Right atrium auricular region (tissue), 2 donors: ENCODE measurements around the gene OLFM2. TPM values are rescaled to one million over a fixed set of nuclear protein-coding genes. Genes with fewer than 3 reads are reported as not detected.

ENCODE experiments used
- DNase-seq: peaks from one replicate; pipeline ENCODE4 v3.0.0-alpha.2; 2019; ENCODE audit warnings: low spot score
- H3K27ac ChIP-seq, 2 donors: fragments of 200-600 bp; sonication (generic); 1 replicate in 1 of 2; 2 replicates in 1 of 2; pipeline ENCODE4 v1.5.1; 2016 to 2019
- H3K27me3 ChIP-seq, 2 donors: fragments of 200-600 bp; sonication (generic); one replicate each; pipeline versions ENCODE4 v1.5.1 to v1.6.0; 2017 to 2019
- H3K36me3 ChIP-seq: fragments of 200-600 bp; sonication (generic); one replicate; pipeline ENCODE4 v1.5.1; 2016
- H3K4me1 ChIP-seq, 2 donors: fragments of 200-600 bp; sonication (generic); one replicate each; pipeline versions ENCODE4 v1.5.1 to v1.6.0; 2017 to 2019
- H3K4me3 ChIP-seq, 2 donors: fragments of 200-600 bp; sonication (generic); 1 replicate in 1 of 2; 2 replicates in 1 of 2; pipeline ENCODE4 v1.5.1; 2017 to 2019; ENCODE audit warnings: mild to moderate bottlenecking in 1 of 2, moderate library complexity in 1 of 2
- H3K9me3 ChIP-seq, 2 donors: fragments of 200-600 bp; sonication (generic); one replicate each; pipeline ENCODE4 v1.5.1; 2019
- CTCF ChIP-seq, 2 donors: fragments of 200-600 bp; sonication (generic); IDR thresholded peaks; one replicate each; pipeline ENCODE4 v1.5.1; 2019; ENCODE audit warnings: antibody characterized with exemption in 2 of 2
- total RNA-seq, 2 donors: library from RNA; depleted of rRNA; stranded (reverse); fragments of >200 nt; gene quantifications; one replicate each; pipeline ENCODE4 v1.1.0, GENCODE V29; 2016

OLFM2 gene
- total RNA-seq, 2 donors from 2014 or later, result 1.4 to 3.5 TPM

DNA sequence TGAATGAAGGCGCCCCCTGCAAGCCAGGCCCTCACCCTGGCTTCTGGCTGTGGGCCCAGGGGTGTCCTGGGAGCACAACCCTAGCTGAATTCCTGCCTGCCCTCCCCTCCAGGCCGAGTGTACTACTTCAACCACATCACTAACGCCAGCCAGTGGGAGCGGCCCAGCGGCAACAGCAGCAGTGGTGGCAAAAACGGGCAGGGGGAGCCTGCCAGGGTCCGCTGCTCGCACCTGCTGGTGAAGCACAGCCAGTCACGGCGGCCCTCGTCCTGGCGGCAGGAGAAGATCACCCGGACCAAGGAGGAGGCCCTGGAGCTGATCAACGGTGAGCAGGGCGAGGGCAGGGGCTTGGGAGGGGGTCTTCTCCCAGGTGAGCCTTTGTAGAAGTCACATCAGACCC, 98.0 kb downstream of the OLFM2 start:
- peaks cover 0 to 24% of the 10 kb centered on the region in 2 donors for H3K4me1 ChIP-seq
- no peak overlapping the region for H3K27ac ChIP-seq
- H3K27me3 ChIP-seq, result no peaks in the 10 kb centered on the region
- H3K4me3 ChIP-seq, result no peak overlapping the region
- H3K36me3 ChIP-seq, result peaks cover 39% of the 10 kb centered on the region
- no peaks in the 10 kb centered on the region for H3K9me3 ChIP-seq
- no peak for DNase-seq
- no peak for TF ChIP-seq CTCF (IDR thresholded peaks at IDR 0.05)

DNA sequence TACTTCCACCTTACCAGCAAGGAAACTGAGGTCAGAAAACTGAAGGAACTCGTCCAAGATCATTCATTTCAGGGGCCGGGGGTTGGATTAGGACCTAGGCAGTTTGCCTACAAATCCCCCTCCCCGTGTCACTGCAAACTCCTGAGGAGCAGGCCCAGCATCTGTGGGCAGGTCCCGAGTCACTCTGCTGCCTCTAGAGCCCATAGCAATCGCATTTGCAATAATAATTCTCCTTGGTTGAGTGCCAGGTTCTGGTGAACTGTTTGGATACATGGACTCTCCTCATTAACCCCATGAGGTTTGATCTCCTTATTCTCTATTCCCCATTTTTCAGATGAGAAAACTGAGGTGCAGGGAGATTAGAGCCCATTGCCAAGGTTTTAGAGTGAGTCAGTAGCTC, 100.3 kb downstream of the OLFM2 start:
- peak overlapping the region; percentile 98 to 99 for H3K4me3 ChIP-seq
- H3K36me3 ChIP-seq, result peaks cover 17% of the 10 kb centered on the region
- no peak for DNase-seq
- H3K4me1 ChIP-seq, result peaks cover 0 to 15% of the 10 kb centered on the region in 2 donors
- no peak for TF ChIP-seq CTCF (IDR thresholded peaks at IDR 0.05)
- H3K27ac ChIP-seq, result no peak overlapping the region
- no peaks in the 10 kb centered on the region for H3K9me3 ChIP-seq
- no peaks in the 10 kb centered on the region for H3K27me3 ChIP-seq

GRCh38 chr19:9835507-9835949, 100.8 kb downstream of the OLFM2 start:
- DNase-seq, result no peak
- Histone ChIP-seq H3K27me3 (no peaks in the 10 kb centered on the region), H3K9me3 (no peaks in the 10 kb centered on the region), H3K27ac (peak overlapping the region; percentile 63 to 82), H3K36me3 (peaks cover 12% of the 10 kb centered on the region), H3K4me1 (peaks cover 0 to 15% of the 10 kb centered on the region in 2 donors), H3K4me3 (peak overlapping the region; percentile 98 to 99)
- peak in 1 of 2 donors; percentile 12 for TF ChIP-seq CTCF (IDR thresholded peaks at IDR 0.05)

GRCh38 chr19:9834726-9835506, 101.4 kb downstream of the OLFM2 start, which contains the start of gene PIN1:
Gene PIN1 (plus strand): TSS chr19:9835318. CDS start chr19:9835345, 27 bp downstream.
- H3K27me3 ChIP-seq, result no peaks in the 10 kb centered on the region
- H3K36me3 ChIP-seq, result peaks cover 12% of the 10 kb centered on the region
- H3K4me3 ChIP-seq, result peak within 1 kb of the TSS; percentile 98 to 99
- H3K4me1 ChIP-seq, result peaks cover 0 to 15% of the 10 kb centered on the region in 2 donors
- peak within 1 kb of the TSS; percentile 66 to 82 for H3K27ac ChIP-seq
- H3K9me3 ChIP-seq, result no peaks in the 10 kb centered on the region
- TF ChIP-seq CTCF (IDR thresholded peaks at IDR 0.05), result peak; percentile 51 to 75
- DNase-seq, result peak; percentile 99

DNA sequence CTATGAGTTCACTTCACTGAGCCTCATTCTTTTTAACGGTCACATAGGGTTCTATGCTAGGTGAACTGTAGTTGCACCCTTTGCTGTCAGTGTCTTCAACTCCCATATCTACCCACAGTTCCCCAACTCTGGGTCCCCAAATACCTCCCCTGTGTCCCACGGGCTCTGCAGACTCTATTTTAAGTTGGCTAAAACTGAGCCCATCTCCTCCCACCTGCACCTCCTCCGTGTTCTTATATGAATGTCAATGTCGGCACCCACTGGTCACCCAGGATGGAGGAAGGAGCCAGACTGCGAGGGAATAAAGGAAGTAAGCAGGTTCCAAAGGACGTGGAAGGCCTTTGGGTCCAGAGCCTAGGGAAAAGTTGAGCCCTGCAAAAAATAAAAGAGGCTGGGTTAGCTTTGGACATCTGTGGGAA, 102.0 kb downstream of the OLFM2 start:
- no peak for TF ChIP-seq CTCF (IDR thresholded peaks at IDR 0.05)
- Histone ChIP-seq H3K4me1 (peaks cover 0 to 15% of the 10 kb centered on the region in 2 donors), H3K27me3 (no peaks in the 10 kb centered on the region), H3K27ac (peak overlapping the region; percentile 66 to 82), H3K9me3 (no peaks in the 10 kb centered on the region), H3K4me3 (peak overlapping the region; percentile 98 to 99), H3K36me3 (peaks cover 12% of the 10 kb centered on the region)
- DNase-seq, result no peak
